HT1080 (cell line): ENCODE results near the gene CLDN3. TPM values are rescaled to one million over a fixed set of nuclear protein-coding genes. Genes with fewer than 3 reads are reported as not detected.
"Not testable (repeated sequence)": the region's sequence is repeated elsewhere in the genome, so short reads cannot be mapped to it uniquely, and the experiment has no call there.

Experiments
- DNase-seq: peaks from one replicate; pipeline ENCODE4 v3.0.0-alpha.2; 2015; ENCODE audit warnings: low read depth
- polyA plus RNA-seq, 2 experiments: library from polyadenylated mRNA; depleted of rRNA; stranded (reverse); fragments of >200 nt; gene quantifications; 2 replicates each; pipeline ENCODE4 v1.2.3, GENCODE V29; 2015
- total RNA-seq: library from RNA; depleted of rRNA; stranded (reverse); fragments of >200 nt; shearing (Covaris generic); gene quantifications from 2 replicates; pipeline ENCODE4 v1.2.3, GENCODE V29; 2014; rRNA removed

Gene CLDN3, protein sequence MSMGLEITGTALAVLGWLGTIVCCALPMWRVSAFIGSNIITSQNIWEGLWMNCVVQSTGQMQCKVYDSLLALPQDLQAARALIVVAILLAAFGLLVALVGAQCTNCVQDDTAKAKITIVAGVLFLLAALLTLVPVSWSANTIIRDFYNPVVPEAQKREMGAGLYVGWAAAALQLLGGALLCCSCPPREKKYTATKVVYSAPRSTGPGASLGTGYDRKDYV
- not detected in 2 replicates for total RNA-seq
- polyA plus RNA-seq (2015; cell fraction: cytosol; rRNA removed) = not detected in 2 replicates
- polyA plus RNA-seq (2015; cell fraction: nucleus; rRNA removed) = 0.13 TPM in 1 of 2 replicates, not detected in the other

- no peak for DNase-seq
Measured at GRCh38 chr7:73770002-73770859, at the start of gene CLDN3. CLDN3 (minus strand) TSS chr7:73770270; CDS start chr7:73770049, 221 bp downstream.

DNA sequence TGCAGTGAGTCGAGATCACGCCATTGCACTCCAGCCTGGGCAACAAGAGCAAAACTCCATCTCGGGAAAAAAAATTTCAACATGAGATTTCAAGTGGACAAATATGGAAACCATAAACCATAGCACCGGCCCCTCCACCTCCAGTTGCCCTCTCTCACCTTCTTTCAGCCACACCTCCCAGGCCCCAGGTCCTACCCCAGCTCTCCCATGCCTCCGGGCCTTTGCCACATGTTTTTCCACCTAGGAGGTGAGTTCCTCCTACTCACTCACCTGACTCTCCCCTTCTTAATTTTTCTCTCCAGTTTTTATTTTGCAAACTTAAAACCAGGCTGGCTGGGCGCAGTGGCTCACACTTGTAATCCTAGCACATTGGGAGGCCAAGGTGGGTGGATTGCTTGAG, 47.1 kb upstream of the CLDN3 start:
- no peak for DNase-seq

DNA sequence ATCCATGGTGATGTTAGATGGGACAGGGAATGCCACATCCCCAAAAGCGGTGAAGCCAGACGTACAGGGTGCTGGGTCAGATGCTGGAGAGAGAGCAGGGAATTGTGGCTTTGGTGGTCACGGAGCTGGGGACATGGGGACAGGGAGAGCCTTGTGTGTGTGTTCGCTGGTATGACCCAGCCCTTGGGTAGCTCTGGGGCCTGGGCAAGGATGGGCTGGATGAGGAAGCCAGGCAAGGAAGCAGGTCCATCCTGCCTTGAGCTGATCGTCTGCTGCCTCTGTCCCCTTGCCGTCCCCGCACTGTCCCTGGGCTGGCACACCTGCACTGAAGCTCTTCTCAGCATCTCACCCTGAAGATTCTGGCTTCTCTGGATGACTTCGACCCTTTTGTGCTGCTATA, 45.4 kb upstream of the CLDN3 start:
- DNase-seq = no peak

DNA sequence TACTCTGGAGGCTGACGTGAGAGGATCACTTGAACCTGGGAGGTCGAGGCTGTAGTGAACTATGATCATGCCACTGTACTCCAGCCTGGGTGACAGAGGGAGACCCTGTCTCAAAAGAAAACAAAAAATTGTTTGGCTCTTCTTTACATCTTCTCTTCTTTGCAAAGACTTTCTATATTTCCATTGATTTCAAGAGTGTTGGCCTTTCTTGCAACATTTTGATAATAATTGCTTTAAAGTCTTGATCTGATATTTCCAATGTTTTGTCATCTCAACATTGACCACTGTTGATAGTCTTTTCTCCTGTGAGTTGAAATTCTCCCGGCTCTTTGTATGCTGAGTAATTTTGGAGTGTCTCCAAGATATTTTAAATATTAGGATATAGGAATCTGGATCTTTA, 42.9 kb upstream of the CLDN3 start:
- DNase-seq = no peak

GRCh38 chr7:73811760-73812168, 41.7 kb upstream of the CLDN3 start:
- DNase-seq = peak; percentile 45

- DNase-seq = no peak
Measured at GRCh38 chr7:73810998-73811360, 40.9 kb upstream of the CLDN3 start.

DNA sequence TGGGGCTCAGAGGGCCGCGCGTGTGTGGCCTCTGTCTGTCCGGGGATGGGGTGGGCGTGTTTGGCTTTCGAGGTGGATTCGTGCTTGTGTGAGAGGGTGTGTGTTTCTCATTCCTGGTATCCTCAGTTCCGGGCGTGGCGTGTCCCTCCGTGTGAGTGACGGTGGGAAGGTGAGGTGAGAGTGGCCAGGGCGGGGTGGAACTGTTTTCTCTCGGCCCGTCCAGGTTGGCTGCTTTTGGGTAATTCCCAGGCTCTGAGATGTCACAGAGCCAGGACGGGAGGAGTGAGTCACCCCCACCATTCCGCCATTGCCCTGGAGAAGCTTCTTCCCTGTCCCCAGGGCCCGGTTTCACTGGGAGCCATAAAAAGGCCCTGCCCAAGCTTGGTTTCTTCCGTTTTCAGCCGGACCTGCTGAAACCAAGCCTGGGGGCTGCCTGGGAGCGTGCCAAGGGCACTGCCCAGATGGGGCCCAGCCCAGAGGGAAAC, 39.4 kb upstream of the CLDN3 start:
- no peak for DNase-seq

DNA sequence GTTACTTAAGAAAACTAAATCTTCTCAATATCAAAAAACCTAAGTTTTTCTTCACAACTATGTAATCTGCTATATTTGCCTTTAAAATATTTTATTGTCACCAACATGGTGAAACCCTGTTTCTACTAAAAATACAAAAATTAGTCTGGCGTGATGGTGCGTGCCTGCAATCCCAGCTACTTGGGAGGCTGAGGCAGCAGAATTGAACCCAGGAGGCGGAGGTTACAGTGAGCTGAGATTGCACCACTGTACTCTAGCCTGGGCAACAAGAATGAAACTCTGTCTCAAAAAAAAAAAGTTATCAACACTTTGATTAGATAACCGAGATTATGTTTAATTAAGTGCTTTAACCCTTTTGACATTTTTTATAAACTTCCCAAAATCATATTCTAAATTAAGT, 32.4 kb upstream of the CLDN3 start:
- no peak for DNase-seq

DNA sequence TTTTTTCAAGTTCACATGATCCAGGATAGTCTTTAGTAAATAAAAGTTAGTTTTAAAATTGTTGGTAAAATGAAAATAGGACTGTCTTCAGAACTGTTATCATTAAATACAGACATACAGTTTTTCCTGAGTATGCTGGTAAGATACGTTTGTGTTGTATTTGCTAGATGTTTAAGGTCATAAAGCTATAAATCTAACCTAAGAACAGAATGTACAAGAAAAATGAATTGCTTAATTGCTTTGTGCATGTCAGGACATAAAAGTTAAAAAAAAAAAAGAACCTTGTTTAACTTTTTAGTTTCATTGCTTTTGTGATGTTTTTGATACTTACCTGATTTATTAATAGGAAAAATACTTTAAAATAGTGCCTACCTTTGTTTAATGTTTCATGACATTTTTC, 31.5 kb upstream of the CLDN3 start:
- DNase-seq = no peak

GRCh38 chr7:73799282-73800141, 29.4 kb upstream of the CLDN3 start:
- DNase-seq = peak; percentile 55

DNA sequence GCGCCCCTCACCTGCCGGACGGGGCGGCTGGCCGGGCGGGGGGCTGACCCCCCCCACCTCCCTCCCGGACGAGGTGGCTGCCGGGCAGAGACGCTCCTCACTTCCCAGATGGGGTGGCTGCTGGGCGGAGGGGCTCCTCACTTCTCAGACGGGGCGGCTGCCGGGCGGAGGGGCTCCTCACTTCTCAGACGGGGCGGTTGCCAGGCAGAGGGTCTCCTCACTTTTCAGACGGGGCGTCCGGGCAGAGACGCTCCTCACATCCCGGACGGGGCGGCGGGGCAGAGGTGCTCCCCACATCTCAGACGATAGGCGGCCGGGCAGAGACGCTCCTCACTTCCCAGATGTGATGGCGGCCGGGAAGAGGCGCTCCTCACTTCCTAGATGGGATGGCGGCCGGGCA, 27.1 kb upstream of the CLDN3 start:
- DNase-seq = not testable (repeated sequence)

DNA sequence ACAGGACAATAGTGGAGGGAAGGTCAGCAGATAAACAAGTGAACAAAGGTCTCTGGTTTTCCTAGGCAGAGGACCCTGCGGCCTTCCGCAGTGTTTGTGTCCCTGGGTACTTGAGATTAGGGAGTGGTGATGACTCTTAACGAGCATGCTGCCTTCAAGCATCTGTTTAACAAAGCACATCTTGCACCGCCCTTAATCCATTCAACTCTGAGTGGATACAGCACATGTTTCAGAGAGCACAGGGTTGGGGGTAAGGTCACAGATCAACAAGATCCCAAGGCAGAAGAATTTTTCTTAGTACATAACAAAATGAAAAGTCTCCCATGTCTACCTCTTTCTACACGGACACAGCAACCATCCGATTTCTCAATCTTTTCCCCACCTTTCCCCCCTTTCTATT, 26.6 kb upstream of the CLDN3 start:
- not testable (repeated sequence) for DNase-seq

- DNase-seq = not testable (repeated sequence)
Measured at GRCh38 chr7:73795188-73795587, 25.1 kb upstream of the CLDN3 start.

- DNase-seq = not testable (repeated sequence)
Measured at GRCh38 chr7:73791170-73791690, 21.2 kb upstream of the CLDN3 start.

DNA sequence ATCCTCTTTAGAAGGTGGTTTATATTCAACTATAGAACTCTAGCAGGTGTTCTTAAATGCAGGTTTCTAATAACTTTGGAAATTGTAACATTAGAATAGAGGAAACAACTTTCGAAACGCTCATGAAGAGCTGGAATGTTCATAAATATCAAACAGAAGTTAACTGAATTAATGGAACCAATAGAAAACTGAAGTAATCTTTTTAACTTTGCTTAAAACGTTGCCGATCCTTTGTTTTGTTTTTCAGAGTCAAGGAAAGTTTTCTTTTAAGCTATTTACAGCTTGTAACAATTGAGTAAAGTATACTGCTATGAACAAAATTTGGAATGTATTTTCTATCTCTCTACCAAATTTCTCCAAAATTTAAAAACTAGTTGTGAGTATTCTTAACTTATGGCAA, 19.0 kb upstream of the CLDN3 start:
- DNase-seq = no peak

GRCh38 chr7:73787786-73788048, 17.6 kb upstream of the CLDN3 start:
- not testable (repeated sequence) for DNase-seq

GRCh38 chr7:73786588-73786987, 16.5 kb upstream of the CLDN3 start:
- no peak for DNase-seq

GRCh38 chr7:73779517-73779916, 9.4 kb upstream of the CLDN3 start:
- DNase-seq = no peak

- DNase-seq = no peak
Measured at GRCh38 chr7:73778801-73779389, 8.8 kb upstream of the CLDN3 start.

DNA sequence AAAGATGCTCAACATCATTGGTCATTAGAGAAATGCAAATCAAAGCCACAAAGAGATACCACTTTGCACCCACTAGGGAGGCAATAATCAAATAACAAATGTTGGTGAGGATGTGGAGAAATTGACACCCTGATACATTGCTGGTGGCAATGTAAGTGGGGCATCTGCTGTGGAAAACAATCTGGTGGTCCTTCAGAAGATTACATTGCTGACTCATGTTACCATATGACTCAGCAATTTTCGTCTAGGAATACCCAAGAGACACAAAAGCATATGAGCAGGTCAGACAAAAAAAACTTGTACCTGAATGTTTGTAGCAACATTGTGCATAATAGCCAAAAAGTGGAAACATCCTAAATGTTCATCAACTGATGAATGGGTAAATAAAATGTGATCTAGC, 4.9 kb upstream of the CLDN3 start:
- DNase-seq = peak; percentile 48
